HEK293 (cell line): ENCODE measurements around the gene SPATA2.

Experiments used
- CTCF ChIA-PET: fragments of 350-600 bp; formaldehyde crosslinking; extraction: SDS; loops from one replicate; lab custom pipeline; 2021; ENCODE audit warnings: antibody characterized with exemption; lab: Yijun Ruan, JAX
- POLR2A ChIA-PET: fragments of 300-600 bp; formaldehyde crosslinking; extraction: SDS; loops from one replicate; lab custom pipeline; 2020; ENCODE audit warnings: antibody characterized with exemption, inconsistent platforms; lab: Yijun Ruan, JAX
- H3K27ac ChIP-seq: fragments of 200-500 bp; sonication (Bioruptor generic); 2 replicates; pipeline ENCODE4 v1.5.1; 2014; ENCODE audit warnings: low read depth, low read length, control low read depth, inconsistent platforms; ENCODE audit errors: extremely low read depth
- H3K36me3 ChIP-seq, 2 experiments: fragments of 200-500 bp in 1 of 2; sonication (Bioruptor generic) in 1 of 2; 1 replicate in 1 of 2; 2 replicates in 1 of 2; pipeline ENCODE4 v1.5.1; 2014 to 2017; ENCODE audit warnings: inconsistent platforms in 2 of 2, low read length in 2 of 2; ENCODE audit not compliant: control insufficient read depth in 2 of 2, insufficient read depth in 1 of 2
- H3K4me1 ChIP-seq: fragments of 200-500 bp; sonication (Bioruptor generic); 2 replicates; pipeline ENCODE4 v1.5.1; 2014; ENCODE audit warnings: mild to moderate bottlenecking, low read length, inconsistent platforms; ENCODE audit not compliant: control insufficient read depth, insufficient read depth
- H3K4me3 ChIP-seq: 2 replicates; pipeline ENCODE4 v1.5.1; 2011; ENCODE audit warnings: low read depth, mild to moderate bottlenecking, control low read depth, low read length, moderate library complexity
- H3K9me3 ChIP-seq: fragments of 200-500 bp; sonication (Bioruptor generic); 2 replicates; pipeline ENCODE4 v1.5.1; 2014; ENCODE audit warnings: low read depth, low read length, inconsistent platforms; ENCODE audit not compliant: control insufficient read depth, insufficient read depth
- CTCF ChIP-seq: fragments of 450-650 bp; formaldehyde crosslinking; IDR thresholded peaks from 2 replicates; pipeline ENCODE4 v1.5.1; 2016; ENCODE audit warnings: missing biosample characterization, missing genetic modification characterization
- HOXC10 ChIP-seq: sonication (generic); formaldehyde crosslinking; IDR thresholded peaks from 2 replicates; pipeline ENCODE4 v1.8.1; 2023; ENCODE audit warnings: mild to moderate bottlenecking, missing genetic modification reagents
- INSM2 ChIP-seq: fragments of 450-650 bp; formaldehyde crosslinking; IDR thresholded peaks from 2 replicates; pipeline ENCODE4 v1.5.1; 2016; ENCODE audit warnings: missing biosample characterization, missing genetic modification characterization
- PRDM1 ChIP-seq: fragments of 450-650 bp; formaldehyde crosslinking; IDR thresholded peaks from 2 replicates; pipeline ENCODE4; 2016; ENCODE audit warnings: missing biosample characterization, missing genetic modification characterization
- PRDM6 ChIP-seq: fragments of 450-650 bp; formaldehyde crosslinking; IDR thresholded peaks from 2 replicates; pipeline ENCODE4 v1.5.1; 2017; ENCODE audit warnings: missing biosample characterization, missing genetic modification characterization
- ZNF112 ChIP-seq: fragments of 450-650 bp; formaldehyde crosslinking; IDR thresholded peaks from 2 replicates; pipeline ENCODE4 v1.5.0; 2017; ENCODE audit warnings: missing biosample characterization, missing genetic modification characterization
- ZNF138 ChIP-seq: fragments of 450-650 bp; formaldehyde crosslinking; IDR thresholded peaks from 2 replicates; pipeline ENCODE4 v1.5.1; 2016; ENCODE audit warnings: missing biosample characterization, missing genetic modification characterization, borderline replicate concordance
- ZNF184 ChIP-seq: fragments of 450-650 bp; IDR thresholded peaks from 2 replicates; pipeline ENCODE4 v1.5.1; 2018; ENCODE audit warnings: missing biosample characterization, mild to moderate bottlenecking, missing genetic modification characterization
- ZNF239 ChIP-seq: fragments of 450-650 bp; formaldehyde crosslinking; IDR thresholded peaks from 2 replicates; pipeline ENCODE4 v1.5.1; 2016; ENCODE audit warnings: missing biosample characterization, missing genetic modification characterization
- ZNF394 ChIP-seq: fragments of 450-650 bp; formaldehyde crosslinking; IDR thresholded peaks from 2 replicates; pipeline ENCODE4 v1.5.1; 2016; ENCODE audit warnings: missing biosample characterization, missing genetic modification characterization, mild to moderate bottlenecking, moderate library complexity, borderline replicate concordance
- ZNF48 ChIP-seq: fragments of 450-650 bp; formaldehyde crosslinking; IDR thresholded peaks from 2 replicates; pipeline ENCODE4 v1.5.1; 2016; ENCODE audit warnings: missing biosample characterization, missing genetic modification characterization
- ZNF639 ChIP-seq: fragments of 450-650 bp; formaldehyde crosslinking; IDR thresholded peaks from 2 replicates; pipeline ENCODE4 v1.5.1; 2016; ENCODE audit warnings: missing biosample characterization, missing genetic modification characterization
- ZSCAN30 ChIP-seq: fragments of 450-650 bp; IDR thresholded peaks from 2 replicates; pipeline ENCODE4 v1.5.1; 2018; ENCODE audit warnings: missing biosample characterization, mild to moderate bottlenecking, missing genetic modification characterization, moderate library complexity
- TF ChIP-seq, protein P1 (sequence below): fragments of 450-650 bp; formaldehyde crosslinking; IDR thresholded peaks from 2 replicates; pipeline ENCODE4 v1.5.1; 2016; ENCODE audit warnings: missing biosample characterization, missing genetic modification characterization, borderline replicate concordance
- TF ChIP-seq, protein P2 (sequence below): IDR thresholded peaks from 2 replicates; pipeline ENCODE4 v1.6.1; 2011; ENCODE audit warnings: mild to moderate bottlenecking, low read depth, low read length, borderline replicate concordance

SPATA2 gene

GRCh38 chr20:49865559-49865958 is 49.8 kb downstream of the SPATA2 start (continued):
- TF ChIP-seq, protein P1, sequence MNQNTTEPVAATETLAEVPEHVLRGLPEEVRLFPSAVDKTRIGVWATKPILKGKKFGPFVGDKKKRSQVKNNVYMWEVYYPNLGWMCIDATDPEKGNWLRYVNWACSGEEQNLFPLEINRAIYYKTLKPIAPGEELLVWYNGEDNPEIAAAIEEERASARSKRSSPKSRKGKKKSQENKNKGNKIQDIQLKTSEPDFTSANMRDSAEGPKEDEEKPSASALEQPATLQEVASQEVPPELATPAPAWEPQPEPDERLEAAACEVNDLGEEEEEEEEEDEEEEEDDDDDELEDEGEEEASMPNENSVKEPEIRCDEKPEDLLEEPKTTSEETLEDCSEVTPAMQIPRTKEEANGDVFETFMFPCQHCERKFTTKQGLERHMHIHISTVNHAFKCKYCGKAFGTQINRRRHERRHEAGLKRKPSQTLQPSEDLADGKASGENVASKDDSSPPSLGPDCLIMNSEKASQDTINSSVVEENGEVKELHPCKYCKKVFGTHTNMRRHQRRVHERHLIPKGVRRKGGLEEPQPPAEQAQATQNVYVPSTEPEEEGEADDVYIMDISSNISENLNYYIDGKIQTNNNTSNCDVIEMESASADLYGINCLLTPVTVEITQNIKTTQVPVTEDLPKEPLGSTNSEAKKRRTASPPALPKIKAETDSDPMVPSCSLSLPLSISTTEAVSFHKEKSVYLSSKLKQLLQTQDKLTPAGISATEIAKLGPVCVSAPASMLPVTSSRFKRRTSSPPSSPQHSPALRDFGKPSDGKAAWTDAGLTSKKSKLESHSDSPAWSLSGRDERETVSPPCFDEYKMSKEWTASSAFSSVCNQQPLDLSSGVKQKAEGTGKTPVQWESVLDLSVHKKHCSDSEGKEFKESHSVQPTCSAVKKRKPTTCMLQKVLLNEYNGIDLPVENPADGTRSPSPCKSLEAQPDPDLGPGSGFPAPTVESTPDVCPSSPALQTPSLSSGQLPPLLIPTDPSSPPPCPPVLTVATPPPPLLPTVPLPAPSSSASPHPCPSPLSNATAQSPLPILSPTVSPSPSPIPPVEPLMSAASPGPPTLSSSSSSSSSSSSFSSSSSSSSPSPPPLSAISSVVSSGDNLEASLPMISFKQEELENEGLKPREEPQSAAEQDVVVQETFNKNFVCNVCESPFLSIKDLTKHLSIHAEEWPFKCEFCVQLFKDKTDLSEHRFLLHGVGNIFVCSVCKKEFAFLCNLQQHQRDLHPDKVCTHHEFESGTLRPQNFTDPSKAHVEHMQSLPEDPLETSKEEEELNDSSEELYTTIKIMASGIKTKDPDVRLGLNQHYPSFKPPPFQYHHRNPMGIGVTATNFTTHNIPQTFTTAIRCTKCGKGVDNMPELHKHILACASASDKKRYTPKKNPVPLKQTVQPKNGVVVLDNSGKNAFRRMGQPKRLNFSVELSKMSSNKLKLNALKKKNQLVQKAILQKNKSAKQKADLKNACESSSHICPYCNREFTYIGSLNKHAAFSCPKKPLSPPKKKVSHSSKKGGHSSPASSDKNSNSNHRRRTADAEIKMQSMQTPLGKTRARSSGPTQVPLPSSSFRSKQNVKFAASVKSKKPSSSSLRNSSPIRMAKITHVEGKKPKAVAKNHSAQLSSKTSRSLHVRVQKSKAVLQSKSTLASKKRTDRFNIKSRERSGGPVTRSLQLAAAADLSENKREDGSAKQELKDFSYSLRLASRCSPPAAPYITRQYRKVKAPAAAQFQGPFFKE (tag by site-specific recombination) = no peak
- no peak for TF ChIP-seq PRDM6 (tag by site-specific recombination)
- no peak for TF ChIP-seq ZNF48 (tag by site-specific recombination)
- TF ChIP-seq, all 188 proteins: peak for 0

GRCh38 chr20:49863666-49864065 is 51.7 kb downstream of the SPATA2 start:
- Histone ChIP-seq H3K27ac (no peak overlapping the region), H3K9me3 (no peaks in the 10 kb centered on the region), H3K36me3 (peaks cover 0 to 35% of the 10 kb centered on the region in 2 experiments; a peak in 1 of 3 replicates), H3K4me1 (no peaks in the 10 kb centered on the region)
- CTCF ChIA-PET = interaction anchor here (0.6 to 0.8 kb wide), 3 partner anchors 9 to 165 kb away, joined by 3 to 4 read pairs (median 3); no protein-coding TSS in a partner anchor
- TF ChIP-seq INSM2 (tag by site-specific recombination) (no peak), ZNF138 (no peak), ZSCAN30 (tag by site-specific recombination) (no peak), PRDM1 (tag by site-specific recombination) (no peak), HOXC10 (CRISPR knock-in tag) (no peak), ZNF184 (tag by site-specific recombination) (no peak), ZNF394 (tag by site-specific recombination) (no peak), ZNF112 (tag by site-specific recombination) (no peak), ZNF639 (tag by site-specific recombination) (no peak), CTCF (tag by site-specific recombination) (no peak), ZNF239 (tag by site-specific recombination) (no peak)
- TF ChIP-seq, protein P2, sequence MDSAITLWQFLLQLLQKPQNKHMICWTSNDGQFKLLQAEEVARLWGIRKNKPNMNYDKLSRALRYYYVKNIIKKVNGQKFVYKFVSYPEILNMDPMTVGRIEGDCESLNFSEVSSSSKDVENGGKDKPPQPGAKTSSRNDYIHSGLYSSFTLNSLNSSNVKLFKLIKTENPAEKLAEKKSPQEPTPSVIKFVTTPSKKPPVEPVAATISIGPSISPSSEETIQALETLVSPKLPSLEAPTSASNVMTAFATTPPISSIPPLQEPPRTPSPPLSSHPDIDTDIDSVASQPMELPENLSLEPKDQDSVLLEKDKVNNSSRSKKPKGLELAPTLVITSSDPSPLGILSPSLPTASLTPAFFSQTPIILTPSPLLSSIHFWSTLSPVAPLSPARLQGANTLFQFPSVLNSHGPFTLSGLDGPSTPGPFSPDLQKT = no peak
- TF ChIP-seq, all 188 proteins: peak for 0
- POLR2A ChIA-PET = no interaction called here
- H3K4me3 ChIP-seq = no peak overlapping the region
